ENCODE results near the gene FBXO38. TPM values are rescaled to one million over a fixed set of nuclear protein-coding genes. Genes with fewer than 3 reads are reported as not detected.

The FBXO38 gene
- total and polyA plus RNA-seq, 9 of the 15 experiments (the other 6 are each of a cell fraction or from before 2014, with no cell fraction given), result 7.4 to 39.4 (median 29.3) TPM

- Histone ChIP-seq H2AFZ (ENCODE audit: low read depth, low read length) (no peak overlapping the region), H3K9me1 (ENCODE audit: control insufficient read depth, insufficient read depth, low read length) (no peaks in the 10 kb centered on the region), H3K4me1 (replicated peaks in 1 of 2; ENCODE audit: control insufficient read depth in 2 of 2, insufficient read depth in 2 of 2, low read length in 2 of 2) (peaks cover 7 to 22% of the 10 kb centered on the region in 2 experiments; a peak in 3 of 5 replicates), H3K79me2 (ENCODE audit: control insufficient read depth, insufficient read depth, low read length) (peaks cover 69% of the 10 kb centered on the region), H3K9me3 (replicated peaks; ENCODE audit: control insufficient read depth, insufficient read depth, low read depth, low read length) (no peaks in the 10 kb centered on the region), H3K36me3 (ENCODE audit: control insufficient read depth, insufficient read depth, low read length) (peaks cover 13% of the 10 kb centered on the region), H4K20me1 (replicated peaks; ENCODE audit: control insufficient read depth, insufficient read depth, low read length) (no peaks in the 10 kb centered on the region; the same call in 1 of the 2 replicates), H3K27ac (ENCODE audit: extremely low read depth, low read depth, low read length) (no peak overlapping the region), H3K27me3 (ENCODE audit: control insufficient read depth in 2 of 2, insufficient read depth in 2 of 2, low read length in 2 of 2) (no peaks in the 10 kb centered on the region), H3K4me3 (no peak overlapping the region), H3K4me2 (ENCODE audit: insufficient read depth, low read length) (no peak overlapping the region), H3K9ac (ENCODE audit: insufficient read depth in 1 of 2, low read depth in 2 of 2, low read length in 2 of 2) (no peak overlapping the region)
- TF ChIP-seq SMAD2 (IDR thresholded peaks at IDR 0.05; ENCODE audit: low read depth, low read length), result no peak
- no peak for TF ChIP-seq XRCC3 (IDR thresholded peaks at IDR 0.05)
- no peak for TF ChIP-seq MEF2D (tag; conservative IDR thresholded peaks at IDR 0.05; ENCODE audit: low read depth)
- TF ChIP-seq MGA (IDR thresholded peaks at IDR 0.05), result no peak
- no peak for TF ChIP-seq HDAC8 (tag; IDR thresholded peaks at IDR 0.05)
- TF ChIP-seq PREB (CRISPR knock-in tag; IDR thresholded peaks at IDR 0.05), result no peak
- ATAC-seq, result no peak
- DNase-seq (ENCODE audit: extremely low read depth in 1 of 4, low spot score in 3 of 4), result no peak
- no peak for FAIRE-seq
- WGBS (ENCODE audit: insufficient coverage, low coverage, missing lambda C conversion rate), result 75% methylated on average over 3 of the region's 3 CpGs
- no TSS peak for BruUV-seq (replicated peaks)
- intact Hi-C loops (cut with micrococcal nuclease), result no loop called here
- in situ Hi-C loops (cut with MboI), result no loop called here
- ChIA-PET POLR2A (no interaction called here), CTCF (ENCODE audit: low intra/inter-chr PET ratio) (no interaction called here)
Observed at GRCh38 chr5:148387325-148387724, 3.6 kb downstream of the FBXO38 start.

Data from K562 (cell line).